Activated CD4-positive, alpha-beta T cell treated with anti-CD3 and anti-CD28 coated beads, Interleukin-2, Interleukin-4, amounts not matched to agents 100 ng/mL and 50 ng/mL, durations not matched to agents 16 hours and 8 hours (primary cell): ENCODE measurements around the gene EIF2S2.

Source experiments
- DNase-seq: peaks from one replicate; pipeline ENCODE4 v3.0.0-alpha.2; 2020; ENCODE audit warnings: low spot score

EIF2S2 gene

GRCh38 chr20:34062570-34063482 lies 49.2 kb downstream of the EIF2S2 start:
- DNase-seq = no peak

- no peak for DNase-seq
These were observed 50.3 kb downstream of the EIF2S2 start for GRCh38 chr20:34061695-34062094.

GRCh38 chr20:34060970-34061369 lies 51.1 kb downstream of the EIF2S2 start:
- DNase-seq = no peak

- DNase-seq = no peak
These were observed 53.2 kb downstream of the EIF2S2 start for GRCh38 chr20:34058831-34059230.

GRCh38 chr20:34055290-34055689 lies 56.8 kb downstream of the EIF2S2 start:
- DNase-seq = no peak

GRCh38 chr20:34052414-34052813 lies 59.6 kb downstream of the EIF2S2 start:
- DNase-seq = no peak

GRCh38 chr20:34049897-34050695 lies 61.9 kb downstream of the EIF2S2 start:
- no peak for DNase-seq

- DNase-seq = no peak
These were observed 62.7 kb downstream of the EIF2S2 start for GRCh38 chr20:34049389-34049788.

- no peak for DNase-seq
These were observed 64.1 kb downstream of the EIF2S2 start for GRCh38 chr20:34047917-34048316.

- DNase-seq = no peak
These were observed 64.9 kb downstream of the EIF2S2 start for GRCh38 chr20:34047010-34047687.

GRCh38 chr20:34045930-34046725 lies 65.9 kb downstream of the EIF2S2 start:
- no peak for DNase-seq

- no peak for DNase-seq
These were observed 66.7 kb downstream of the EIF2S2 start for GRCh38 chr20:34045294-34045693.

GRCh38 chr20:34043025-34043424 lies 69.0 kb downstream of the EIF2S2 start:
- no peak for DNase-seq

- DNase-seq = no peak
These were observed 69.8 kb downstream of the EIF2S2 start for GRCh38 chr20:34042262-34042661.

GRCh38 chr20:34041226-34041625 lies 70.8 kb downstream of the EIF2S2 start:
- DNase-seq = no peak

- no peak for DNase-seq
These were observed 71.6 kb downstream of the EIF2S2 start for GRCh38 chr20:34040300-34040995.
